K562 (cell line): Measurements from ENCODE around the gene MYL9. TPM values are rescaled to one million over a fixed set of nuclear protein-coding genes. Genes with fewer than 3 reads are reported as not detected.

Source experiments
- ATAC-seq: fragments of 200-7000 bp; cut with Tn5 transposase; 3 replicates; pipeline ENCODE4 v1.9.1; 2020; ENCODE audit warnings: moderate library complexity
- BruUV-seq: library from RNA; stranded (reverse); fragments of 400-500 nt; replicated peaks from 2 replicates; lab custom pipeline; 2021; lab: Mats Ljungman, UMichigan
- CTCF ChIA-PET: fragments of 300-600 bp; formaldehyde crosslinking; extraction: SDS; loops from one replicate; lab custom pipeline; 2021; ENCODE audit warnings: low intra/inter-chr PET ratio; lab: Yijun Ruan, JAX
- POLR2A ChIA-PET: fragments of 300-600, 350-650 bp; sonication (Branson Sonifier 250); formaldehyde crosslinking; extraction: SDS; loops from one replicate; lab custom pipeline; 2021; ENCODE audit warnings: antibody characterized with exemption, inconsistent platforms; lab: Yijun Ruan, JAX
- DNase-seq, 4 experiments: peaks; one replicate each; pipeline versions ENCODE4 v3.0.0 to v3.0.0-alpha.2; 2011 to 2018; ENCODE audit warnings: low spot score in 3 of 4, mixed read lengths in 3 of 4; ENCODE audit errors: extremely low read depth in 1 of 4
- FAIRE-seq: peaks from 2 replicates; lab custom pipeline; 2011; peaks lifted over from hg19 to GRCh38; lab: Jason Lieb, UNC
- H2AFZ ChIP-seq: 2 replicates; pipeline ENCODE4 v1.6.0; 2011; ENCODE audit warnings: low read depth, low read length, control low read depth, inconsistent platforms
- H3K27ac ChIP-seq: fragments of 200-600 bp; 3 replicates; pipeline ENCODE4 v1.8.0; 2011; ENCODE audit warnings: low read depth, mild to moderate bottlenecking, control low read depth, inconsistent platforms, low read length, moderate library complexity, mixed read lengths; ENCODE audit errors: extremely low read depth
- H3K27me3 ChIP-seq, 2 experiments: fragments of 300-600 bp in 1 of 2; 2 replicates in 1 of 2; 3 replicates in 1 of 2; pipeline versions ENCODE4 v1.6.0 to v1.8.0; 2011; ENCODE audit warnings: inconsistent platforms in 2 of 2, low read length in 2 of 2, mild to moderate bottlenecking in 1 of 2, mixed read lengths in 1 of 2, moderate library complexity in 1 of 2; ENCODE audit not compliant: control insufficient read depth in 2 of 2, insufficient read depth in 2 of 2
- H3K36me3 ChIP-seq: fragments of 300-600 bp; 3 replicates; pipeline ENCODE4 v1.8.0; 2011; ENCODE audit warnings: mild to moderate bottlenecking, low read length, inconsistent platforms; ENCODE audit not compliant: control insufficient read depth, insufficient read depth
- H3K4me1 ChIP-seq, 2 experiments: fragments of 200-600 bp in 1 of 2; replicated peaks in 1 of 2; 2 replicates in 1 of 2; 3 replicates in 1 of 2; pipeline versions ENCODE4 v1.5.1 to v1.8.0; 2011; ENCODE audit warnings: inconsistent platforms in 2 of 2, low read length in 2 of 2, mild to moderate bottlenecking in 1 of 2, mixed read lengths in 1 of 2, moderate library complexity in 1 of 2; ENCODE audit not compliant: control insufficient read depth in 2 of 2, insufficient read depth in 2 of 2
- H3K4me2 ChIP-seq: 2 replicates; pipeline ENCODE4 v1.6.1; 2011; ENCODE audit warnings: low read length, control low read depth, inconsistent platforms, mixed read lengths; ENCODE audit not compliant: insufficient read depth
- H3K4me3 ChIP-seq: fragments of 200-600 bp; sonication (generic), shearing (Covaris generic); 2 replicates; pipeline ENCODE4 v1.5.1; 2016; ENCODE audit warnings: control low read depth, inconsistent platforms
- H3K79me2 ChIP-seq: fragments of 200-600 bp; 3 replicates; pipeline ENCODE4 v1.8.0; 2011; ENCODE audit warnings: low read length, inconsistent platforms; ENCODE audit not compliant: control insufficient read depth, insufficient read depth
- H3K9ac ChIP-seq, 2 experiments: 2 replicates each; pipeline versions ENCODE4 v1.6.0 to v1.6.1; 2011; ENCODE audit warnings: low read depth in 2 of 2, low read length in 2 of 2, control low read depth in 1 of 2, inconsistent platforms in 1 of 2, mild to moderate bottlenecking in 1 of 2, mixed read lengths in 1 of 2; ENCODE audit not compliant: insufficient read depth in 1 of 2
- H3K9me1 ChIP-seq: one replicate; pipeline ENCODE4 v1.6.0; 2011; ENCODE audit warnings: inconsistent platforms, mild to moderate bottlenecking, low read length, moderate library complexity; ENCODE audit not compliant: control insufficient read depth, insufficient read depth
- H3K9me3 ChIP-seq: replicated peaks from 2 replicates; pipeline ENCODE4 v1.5.1; 2011; ENCODE audit warnings: low read depth, low read length, inconsistent platforms; ENCODE audit not compliant: control insufficient read depth, insufficient read depth
- H4K20me1 ChIP-seq: replicated peaks from 2 replicates; pipeline ENCODE4 v1.6.1; 2011; ENCODE audit warnings: low read length, inconsistent platforms, mixed read lengths; ENCODE audit not compliant: control insufficient read depth, insufficient read depth
- ASH1L ChIP-seq: fragments of 450-650 bp; IDR thresholded peaks from 2 replicates; pipeline ENCODE4 v1.6.1; 2018; ENCODE audit warnings: borderline replicate concordance, mild to moderate bottlenecking, low read depth; ENCODE audit not compliant: partially characterized antibody
- KHSRP ChIP-seq: fragments of 450-650 bp; IDR thresholded peaks from 2 replicates; pipeline ENCODE4 v1.6.1; 2017
- MBD1 ChIP-seq: fragments of 250-450 bp; sonication (Bioruptor Pico); IDR thresholded peaks from 2 replicates; pipeline ENCODE4 v1.8.0; 2022; ENCODE audit warnings: inconsistent platforms
- NFXL1 ChIP-seq: fragments of 450-650 bp; formaldehyde crosslinking; IDR thresholded peaks from 2 replicates; pipeline ENCODE4 v1.4.0; 2021; ENCODE audit warnings: mild to moderate bottlenecking
- RBM17 ChIP-seq: fragments of 200-400 bp; formaldehyde crosslinking; IDR thresholded peaks from 2 replicates; pipeline ENCODE4 v1.6.1; 2017; ENCODE audit warnings: low read depth, mild to moderate bottlenecking, low read length, borderline replicate concordance
- SETDB1 ChIP-seq: IDR thresholded peaks from one replicate; pipeline ENCODE4 v1.6.1; 2012; ENCODE audit warnings: low read length, control low read depth, inconsistent platforms
- TCF7L2 ChIP-seq: fragments of 150-350 bp; IDR thresholded peaks from 2 replicates; pipeline ENCODE4 v1.6.1; 2016; ENCODE audit warnings: low read depth, mild to moderate bottlenecking, low read length, moderate library complexity
- TGIF2 ChIP-seq: sonication (generic); formaldehyde crosslinking; IDR thresholded peaks from 2 replicates; pipeline ENCODE4 v1.8.1; 2022; ENCODE audit warnings: mild to moderate bottlenecking, missing genetic modification reagents, moderate library complexity
- ZNF717 ChIP-seq: fragments of 250-450 bp; sonication (Bioruptor Pico); IDR thresholded peaks from 2 replicates; pipeline ENCODE4 v1.5.0; 2021
- WGBS: fragments of 100-300 bp; shearing (Covaris generic); methylation state at CpG from one replicate; pipeline ENCODE4 v1.1.6; 2016; ENCODE audit warnings: low coverage, mixed read lengths; ENCODE audit not compliant: insufficient coverage; ENCODE audit errors: missing lambda C conversion rate; 5-methylcytosine and 5-hydroxymethylcytosine counted together
- in situ Hi-C: fragments of 300-500 bp; cut with MboI; formaldehyde crosslinking; loops from 4 replicates; pipeline ENCODE4 v1.15.0; 2018; ENCODE audit warnings: inconsistent platforms, mixed read lengths
- intact Hi-C: fragments of 100-400 bp; cut with micrococcal nuclease; formaldehyde crosslinking; loops from 2 replicates; pipeline ENCODE4 v1.14.2; 2022
- polyA plus RNA-seq, 8 experiments: library from polyadenylated mRNA; depleted of rRNA in 4 of 8; stranded (reverse) in 5 of 8; unstranded in 3 of 8; fragments of >200 nt; fragmentation: Nextera tagmentation in 2 of 8; fragmentation: Illumina TruSeq in 1 of 8; extraction: Ambion mirVana in 2 of 8; extraction: Trizol in 1 of 8; gene quantifications; 2 replicates each; pipeline versions ENCODE4 v1.2.1 to v1.2.3, GENCODE V29; 2011 to 2014; ENCODE audit warnings: inconsistent platforms in 1 of 8, missing spikeins in 1 of 8
- total RNA-seq, 7 experiments: library from RNA; depleted of rRNA in 6 of 7; stranded (reverse); fragments of >200 nt in 6 of 7; fragmentation: Illumina TruSeq in 2 of 7; extraction: Trizol in 2 of 7; gene quantifications; 2 replicates each; pipeline versions ENCODE4 v1.2.1 to v1.2.3, GENCODE V29; 2011 to 2021; ENCODE audit warnings: low replicate concordance in 1 of 7
- TF ChIP-seq, protein P1 (sequence below): fragments of 250-450 bp; sonication (Bioruptor Pico); IDR thresholded peaks from 2 replicates; pipeline ENCODE4 v1.5.0; 2021; ENCODE audit warnings: mild to moderate bottlenecking, moderate library complexity

Gene MYL9
- total and polyA plus RNA-seq, 9 of the 15 experiments (the other 6 are each of a cell fraction or from before 2014, with no cell fraction given), result 0.11 to 3.2 (median 0.81) TPM; not detected in 1

DNA sequence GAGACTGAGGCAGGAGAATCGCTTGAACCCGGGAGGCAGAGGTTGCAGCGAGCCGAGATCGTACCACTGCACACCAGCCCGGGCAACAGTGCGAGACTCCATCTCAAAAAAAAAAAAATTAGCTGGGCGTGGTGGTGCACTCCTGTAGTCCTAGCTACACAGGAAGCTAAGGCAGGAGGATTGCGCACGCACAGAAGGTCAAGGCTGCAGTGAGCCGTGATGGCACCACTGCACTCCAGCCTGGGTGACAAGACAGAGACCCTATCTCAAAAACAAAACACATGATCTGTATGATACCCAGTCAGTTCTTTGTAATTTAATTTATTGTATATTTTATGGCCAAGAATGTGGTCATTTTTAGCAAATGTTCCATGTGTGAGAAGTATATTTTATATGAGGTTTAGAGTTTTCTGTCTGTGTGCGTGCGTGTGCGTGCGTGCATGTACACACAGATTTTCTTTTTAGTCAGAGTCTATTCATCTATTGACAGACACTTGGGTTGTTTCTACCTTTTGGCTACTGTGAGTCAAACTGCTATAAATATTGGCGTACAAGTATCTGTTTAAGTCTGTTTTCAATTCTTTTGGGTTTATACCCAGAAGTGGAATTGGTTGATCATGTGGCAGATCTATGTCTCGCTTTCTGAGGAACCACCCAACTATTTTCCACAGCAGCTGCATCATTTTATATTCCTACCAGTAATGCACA lies 22.2 kb upstream of the MYL9 start:
- no peak for ATAC-seq

More for the DNA sequence above, 22.2 kb upstream of the MYL9 start:
- H3K9me3 ChIP-seq, result no peaks in the 10 kb centered on the region
- 85% methylated on average over 17 of the region's 17 CpGs for WGBS
- H3K36me3 ChIP-seq, result peaks cover 12% of the 10 kb centered on the region; the same call in 2 of the 3 replicates
- no peak overlapping the region for H3K4me2 ChIP-seq
- no peaks in the 10 kb centered on the region for H3K79me2 ChIP-seq
- no peak overlapping the region for H3K9ac ChIP-seq
- ChIA-PET POLR2A (interaction anchor here (0.5 kb wide), 1 partner anchor 1106 kb away, joined by 6 read pairs; no protein-coding TSS in a partner anchor), CTCF (no interaction called here)
- H2AFZ ChIP-seq, result no peak overlapping the region
- TF ChIP-seq RBM17 (no peak), TGIF2 (CRISPR knock-in tag) (no peak), ASH1L (no peak), ZNF717 (CRISPR knock-in tag) (no peak), SETDB1 (no peak), NFXL1 (CRISPR knock-in tag) (no peak), TCF7L2 (no peak), MBD1 (CRISPR knock-in tag) (no peak), KHSRP (no peak)
- TF ChIP-seq, protein P1, sequence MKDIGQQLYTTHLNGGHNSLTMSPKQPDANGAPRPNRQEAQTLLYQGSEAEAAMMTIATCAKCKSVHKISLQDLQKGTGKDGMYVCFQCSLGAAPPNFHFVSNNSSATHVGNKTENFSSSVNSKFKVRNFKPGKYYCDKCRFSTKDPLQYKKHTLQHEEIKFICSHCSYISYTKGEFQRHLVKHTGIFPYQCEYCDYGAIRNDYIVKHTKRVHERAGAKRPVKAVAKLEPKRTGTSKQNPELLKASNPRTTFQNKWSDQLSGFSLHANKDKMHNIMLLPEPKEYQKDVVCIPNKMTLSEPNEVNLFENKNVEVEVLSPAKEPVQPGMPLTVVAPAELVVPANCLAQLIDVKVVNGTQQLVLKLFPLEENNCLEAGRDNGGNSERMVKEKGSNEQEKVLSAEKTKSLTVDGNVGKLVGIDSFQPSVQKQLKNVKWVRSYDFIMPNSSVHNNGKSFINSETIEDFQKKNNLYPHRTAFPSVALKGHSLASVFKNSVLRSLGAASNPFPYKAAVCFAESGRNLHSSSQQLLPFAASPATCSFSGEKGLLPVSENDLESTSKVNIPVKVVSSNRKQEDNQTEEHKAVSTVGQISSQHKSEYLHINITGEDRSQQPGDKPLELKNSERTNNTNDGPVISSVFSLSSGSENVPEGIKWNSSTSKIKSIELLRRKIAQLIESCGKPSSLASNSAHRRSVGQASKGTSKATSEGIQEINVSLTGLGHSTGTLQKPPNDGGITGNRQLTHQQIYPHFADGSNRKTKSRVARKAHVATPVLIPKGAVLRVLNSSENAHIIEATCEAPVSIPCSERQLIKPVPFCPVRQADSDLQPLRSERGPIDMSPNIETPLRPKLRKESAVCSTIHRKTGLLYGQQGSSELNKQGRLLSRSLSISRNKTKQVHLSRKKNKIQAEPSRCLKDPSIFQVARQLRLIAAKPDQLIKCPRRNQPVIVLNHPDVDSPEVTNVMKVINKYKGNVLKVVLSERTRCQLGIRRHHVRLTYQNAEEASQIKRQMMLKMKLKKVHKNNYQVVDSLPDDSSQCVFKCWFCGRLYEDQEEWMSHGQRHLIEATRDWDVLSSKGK (CRISPR knock-in tag), result no peak
- in situ Hi-C loops, result no loop called here
- no peak for DNase-seq
- BruUV-seq, result no TSS peak
- no peaks in the 10 kb centered on the region for H3K9me1 ChIP-seq
- H3K27ac ChIP-seq, result no peak overlapping the region
- H3K4me1 ChIP-seq, result no peaks in the 10 kb centered on the region
- no peaks in the 10 kb centered on the region for H3K27me3 ChIP-seq
- intact Hi-C loops, result no loop called here
- FAIRE-seq, result no peak
- no peak overlapping the region for H3K4me3 ChIP-seq
- H4K20me1 ChIP-seq, result no peaks in the 10 kb centered on the region
